ENCODE results near the gene STXBP5L.
A peak's percentile ranks its signal among the peaks of the same experiment; 100 is the strongest.
"Not testable (repeated sequence)": the region's sequence is repeated elsewhere in the genome, so short reads cannot be mapped to it uniquely, and the experiment has no call there.

STXBP5L gene

GRCh38 chr3:121295452-121295851 lies 387.4 kb downstream of the STXBP5L start:
- DNase-seq (ENCODE audit: low spot score): peak; percentile 28
- CTCF ChIA-PET: no interaction called here
- no peak overlapping the region for H3K27ac ChIP-seq
- POLR2A ChIA-PET (ENCODE audit: low non-redundant PET): no interaction called here
- TF ChIP-seq CTCF (conservative IDR thresholded peaks at IDR 0.05; ENCODE audit: low read depth): no peak

DNA sequence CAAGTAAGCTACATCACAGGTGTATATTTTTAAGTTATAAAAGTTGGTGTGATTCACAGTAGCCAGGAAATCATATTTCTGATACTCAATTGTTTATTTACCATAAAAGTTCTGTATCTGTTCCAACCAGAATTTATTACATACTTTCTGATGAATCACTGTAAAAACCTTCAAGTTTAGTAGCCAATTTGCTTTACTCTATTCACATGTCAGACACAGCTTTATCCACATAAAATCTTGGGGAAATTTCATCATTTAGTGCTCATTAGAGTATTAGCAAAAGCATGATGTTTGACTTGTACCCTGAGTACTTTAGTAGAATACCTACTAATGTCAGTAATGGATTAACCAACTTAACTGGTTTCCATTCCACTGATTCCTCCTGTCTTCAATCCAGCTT lies 388.0 kb downstream of the STXBP5L start:
- POLR2A ChIA-PET (ENCODE audit: low non-redundant PET): no interaction called here
- CTCF ChIA-PET: no interaction called here
- no peak for TF ChIP-seq CTCF (conservative IDR thresholded peaks at IDR 0.05; ENCODE audit: low read depth)
- H3K27ac ChIP-seq: no peak overlapping the region
- DNase-seq (ENCODE audit: low spot score): peak; percentile 23

GRCh38 chr3:121324320-121324719 lies 416.3 kb downstream of the STXBP5L start:
- no peak for TF ChIP-seq CTCF (conservative IDR thresholded peaks at IDR 0.05; ENCODE audit: low read depth)
- no peak for DNase-seq (ENCODE audit: low spot score)
- H3K27ac ChIP-seq: no peak overlapping the region
- ChIA-PET CTCF (interaction anchor here (0.6 kb wide), 1 partner anchor 657 kb away, joined by 4 read pairs; no protein-coding TSS in a partner anchor), POLR2A (ENCODE audit: low non-redundant PET) (no interaction called here)

DNA sequence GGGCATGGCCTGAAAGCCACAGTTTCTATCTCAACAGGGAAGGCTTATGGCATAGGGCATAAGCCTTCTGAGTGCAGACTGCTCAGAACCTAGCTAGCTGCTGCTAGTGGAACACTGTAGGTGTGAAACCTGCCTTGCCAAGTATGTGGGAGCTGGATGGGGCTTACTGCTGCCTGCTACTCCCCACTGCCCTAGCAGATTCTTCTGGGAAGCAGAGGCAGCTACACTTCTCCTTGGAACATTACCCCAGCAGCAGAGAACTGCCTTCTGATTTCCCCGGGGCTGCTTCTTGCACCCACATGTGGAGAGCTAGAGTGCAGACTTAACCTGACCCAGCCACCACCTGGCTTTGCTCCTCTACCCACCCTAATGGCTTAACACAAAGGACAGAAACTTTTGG lies 422.1 kb downstream of the STXBP5L start:
- no peak for DNase-seq (ENCODE audit: low spot score)
- ChIA-PET POLR2A (ENCODE audit: low non-redundant PET) (no interaction called here), CTCF (no interaction called here)
- TF ChIP-seq CTCF (conservative IDR thresholded peaks at IDR 0.05; ENCODE audit: low read depth): no peak
- no peak overlapping the region for H3K27ac ChIP-seq

- ChIA-PET CTCF (no interaction called here), POLR2A (ENCODE audit: low non-redundant PET) (no interaction called here)
- no peak for DNase-seq (ENCODE audit: low spot score)
- H3K27ac ChIP-seq: no peak overlapping the region
- no peak for TF ChIP-seq CTCF (conservative IDR thresholded peaks at IDR 0.05; ENCODE audit: low read depth)
Measured at GRCh38 chr3:121330634-121331033, 422.6 kb downstream of the STXBP5L start.

GRCh38 chr3:121355960-121356359 lies 448.0 kb downstream of the STXBP5L start:
- CTCF ChIA-PET: interaction anchor here (0.6 kb wide), 1 partner anchor 756 kb away, joined by 3 read pairs; no protein-coding TSS in a partner anchor
- DNase-seq (ENCODE audit: low spot score); POLR2A ChIA-PET (ENCODE audit: low non-redundant PET); H3K27ac ChIP-seq: not testable (repeated sequence)

GRCh38 chr3:121362035-121362734 lies 454.2 kb downstream of the STXBP5L start:
- CTCF ChIA-PET: no interaction called here

DNA sequence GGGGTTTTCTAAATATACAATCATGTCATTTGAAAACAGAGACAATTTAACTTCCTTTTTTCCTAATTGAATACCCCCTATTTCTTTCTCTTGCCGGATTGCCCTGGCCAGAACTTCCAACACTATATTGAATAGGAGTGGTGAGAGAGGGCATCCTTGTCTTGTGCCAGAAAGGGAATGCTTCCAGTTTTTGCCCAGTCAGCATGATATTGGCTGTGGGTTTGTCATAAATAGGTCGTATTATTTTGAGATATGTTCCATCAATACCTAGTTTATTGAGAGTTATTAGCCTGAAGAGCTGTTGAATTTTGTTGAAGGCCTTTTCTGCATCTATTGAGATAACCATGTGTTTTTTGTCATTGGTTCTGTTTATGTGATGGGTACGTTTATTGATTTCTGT lies 480.3 kb downstream of the STXBP5L start:
- DNase-seq (ENCODE audit: low spot score); CTCF ChIA-PET; POLR2A ChIA-PET (ENCODE audit: low non-redundant PET); H3K27ac ChIP-seq: not testable (repeated sequence)

More at GRCh38 chr3:121362035-121362734, 454.2 kb downstream of the STXBP5L start:
- DNase-seq (ENCODE audit: low spot score): no peak
- POLR2A ChIA-PET (ENCODE audit: low non-redundant PET): no interaction called here
- no peak for TF ChIP-seq CTCF (conservative IDR thresholded peaks at IDR 0.05; ENCODE audit: low read depth)
- no peak overlapping the region for H3K27ac ChIP-seq

GRCh38 chr3:121395967-121396366 lies 488.0 kb downstream of the STXBP5L start:
- CTCF ChIA-PET; DNase-seq (ENCODE audit: low spot score); H3K27ac ChIP-seq; POLR2A ChIA-PET (ENCODE audit: low non-redundant PET): not testable (repeated sequence)

DNA sequence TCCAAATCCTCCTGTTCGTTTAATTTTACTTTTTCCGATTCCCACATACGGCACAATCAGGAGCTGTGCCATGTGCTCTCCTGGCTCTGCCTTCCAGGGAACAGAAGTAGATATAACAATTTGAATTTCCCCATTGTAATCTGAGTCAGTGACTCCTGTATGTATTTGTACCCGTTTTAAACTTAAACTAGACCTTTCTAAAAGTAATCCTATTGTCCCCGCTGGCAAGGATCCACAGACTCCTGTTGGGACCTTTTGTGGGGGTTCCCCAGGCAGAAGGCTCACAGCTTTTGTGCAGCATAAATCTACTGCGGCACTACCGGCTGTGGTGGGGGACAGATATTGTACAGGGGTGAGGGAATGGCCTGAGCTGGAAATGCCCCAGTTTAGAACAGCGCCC lies 490.0 kb downstream of the STXBP5L start:
- CTCF ChIA-PET: interaction anchor here (0.6 kb wide), 1 partner anchor 630 kb away, joined by 4 read pairs; no protein-coding TSS in a partner anchor
- DNase-seq (ENCODE audit: low spot score); POLR2A ChIA-PET (ENCODE audit: low non-redundant PET); H3K27ac ChIP-seq: not testable (repeated sequence)
